ENCODE data around the gene TGIF1. TPM values are rescaled to one million over a fixed set of nuclear protein-coding genes. Genes with fewer than 3 reads are reported as not detected.

The TGIF1 gene
- 129 and 143 TPM in 2 replicates for total RNA-seq

DNA sequence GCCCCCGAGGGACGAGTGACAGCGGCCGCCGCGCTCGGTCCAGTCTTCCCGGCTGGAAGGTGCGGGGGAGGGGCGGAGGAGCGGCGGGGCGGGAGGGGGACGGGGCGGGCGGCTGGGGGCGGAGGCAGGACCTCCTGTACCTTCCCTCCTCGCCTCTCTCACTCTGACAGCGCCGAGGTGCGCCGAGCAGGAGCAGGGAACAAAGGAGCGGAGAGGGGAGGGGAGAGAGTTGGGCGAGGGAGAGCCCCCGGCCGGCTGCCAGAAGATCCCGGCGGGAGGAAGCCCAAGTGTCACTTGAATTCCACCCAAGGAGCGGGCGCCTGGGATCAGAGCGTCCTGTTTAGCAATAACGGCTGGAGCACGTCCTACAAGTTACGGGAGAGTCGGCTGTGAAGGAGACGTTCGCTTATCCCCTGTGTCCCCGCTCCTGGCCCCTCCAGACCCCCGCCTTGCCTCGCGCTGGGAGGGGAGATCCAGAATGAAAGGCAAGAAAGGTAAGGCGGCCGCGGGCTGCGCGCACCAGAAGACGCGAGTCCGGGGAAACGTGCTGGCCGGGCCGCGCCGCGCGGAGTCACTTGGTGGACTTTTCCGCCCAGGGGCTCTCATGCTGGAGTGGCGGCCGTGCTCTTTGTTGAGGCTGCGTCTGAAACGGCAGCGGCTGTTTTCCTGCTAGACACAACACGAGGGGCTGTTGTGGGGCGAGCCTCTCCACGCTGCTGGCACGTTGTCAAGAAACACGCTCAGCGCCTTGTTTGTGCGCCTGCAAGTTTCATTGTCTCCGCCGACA lies at the start of gene TGIF1:
Gene TGIF1 (plus strand): TSS at position 161 of the 787 bp plus-strand sequence. CDS start 318 bp downstream, at position 479.

Other genes with a start within 250 kb of the TGIF1 start
- gene MYOM1, start 230.2 kb upstream of the TGIF1 start, total RNA-seq: 2.4 and 3.0 TPM in 2 replicates
- gene MYL12A, start 202.4 kb upstream of the TGIF1 start, total RNA-seq: 830 and 922 TPM in 2 replicates
- gene MYL12B, start 188.0 kb upstream of the TGIF1 start, total RNA-seq: 372 and 376 TPM in 2 replicates

All from smooth muscle cell of the umbilical artery (primary cell).